Purkinje cell (primary cell): ENCODE measurements around the gene KRTAP10-9. TPM values are rescaled to one million over a fixed set of nuclear protein-coding genes. Genes with fewer than 3 reads are reported as not detected.

ENCODE experiments used
- polyA plus RNA-seq: library from polyadenylated mRNA; unstranded; fragments of >200 nt; fragmentation: Nextera tagmentation; gene quantifications from 2 replicates; pipeline ENCODE4 v1.2.1, GENCODE V29; 2014

The KRTAP10-9 gene, protein sequence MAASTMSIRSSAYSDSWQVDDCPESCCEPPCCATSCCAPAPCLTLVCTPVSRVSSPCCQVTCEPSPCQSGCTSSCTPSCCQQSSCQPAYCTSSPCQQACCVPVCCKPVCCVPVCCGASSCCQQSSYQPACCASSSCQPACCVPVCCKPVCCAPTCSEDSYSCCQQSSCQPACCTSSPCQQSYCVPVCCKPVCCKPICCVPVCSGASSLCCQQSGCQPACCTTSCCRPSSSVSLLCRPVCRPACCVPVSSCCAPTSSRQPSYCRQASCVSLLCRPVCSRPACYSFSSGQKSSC
- polyA plus RNA-seq, result not detected in 2 replicates

DNA sequence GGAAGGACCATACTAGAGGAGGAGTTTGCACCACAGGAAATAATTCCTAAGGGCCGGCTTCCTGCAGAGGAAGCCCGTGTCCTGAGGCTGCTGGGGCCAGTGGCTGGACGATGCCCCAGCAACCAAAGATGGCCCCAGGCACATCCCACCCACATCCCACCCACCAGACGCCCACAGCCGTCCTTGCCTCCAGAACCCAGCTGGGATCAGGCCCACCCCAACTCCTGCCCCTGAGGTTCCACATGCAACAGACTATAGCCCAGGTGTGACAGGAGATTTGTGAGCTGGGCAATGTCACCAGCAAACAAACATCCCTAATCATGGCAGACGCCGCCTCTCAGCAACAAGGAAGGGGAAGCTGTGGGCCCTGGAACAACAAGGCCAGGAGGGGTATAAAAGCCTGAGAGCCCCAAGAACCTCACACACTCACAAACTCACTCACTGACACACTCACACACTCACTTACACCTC lies at the start of gene KRTAP10-9:
TSS of gene KRTAP10-9 (plus strand) at position 421 of the 471 bp plus-strand sequence. CDS start 79 bp downstream, outside the sequence.

DNA sequence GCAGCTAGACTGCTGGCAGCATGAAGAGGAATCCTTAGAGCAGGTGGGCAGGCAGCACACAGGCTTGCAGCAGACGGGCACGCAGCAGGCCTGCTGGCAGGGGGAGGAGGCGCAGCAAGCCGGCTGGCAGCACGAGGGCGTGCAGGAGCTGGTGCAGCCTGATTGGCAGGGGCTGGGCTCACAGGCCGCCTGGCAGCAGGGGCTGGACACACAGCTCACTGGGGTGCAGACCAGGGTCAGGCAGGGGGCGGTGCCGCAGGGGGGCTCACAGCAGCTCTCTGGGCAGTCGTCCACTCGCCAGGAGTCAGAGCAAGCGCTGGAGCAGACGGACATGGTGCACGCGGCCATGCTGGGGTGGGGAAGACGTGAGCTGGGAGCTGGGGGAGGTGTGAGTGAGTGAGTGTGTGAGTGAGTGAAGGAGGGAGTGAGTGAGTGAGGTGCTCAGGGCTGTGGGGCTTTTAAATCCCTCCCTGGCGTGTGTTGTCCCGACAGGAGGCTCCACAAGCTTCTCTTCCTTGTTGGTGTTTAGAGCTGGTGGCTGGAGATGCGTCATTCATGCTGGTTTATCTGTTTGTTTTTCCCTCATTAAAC lies 46.6 kb upstream of the KRTAP10-9 start, which contains the start of gene KRTAP10-5:
TSS of gene KRTAP10-5 (minus strand) at position 374 of the 591 bp plus-strand sequence. CDS start at position 348, 26 bp downstream.

DNA sequence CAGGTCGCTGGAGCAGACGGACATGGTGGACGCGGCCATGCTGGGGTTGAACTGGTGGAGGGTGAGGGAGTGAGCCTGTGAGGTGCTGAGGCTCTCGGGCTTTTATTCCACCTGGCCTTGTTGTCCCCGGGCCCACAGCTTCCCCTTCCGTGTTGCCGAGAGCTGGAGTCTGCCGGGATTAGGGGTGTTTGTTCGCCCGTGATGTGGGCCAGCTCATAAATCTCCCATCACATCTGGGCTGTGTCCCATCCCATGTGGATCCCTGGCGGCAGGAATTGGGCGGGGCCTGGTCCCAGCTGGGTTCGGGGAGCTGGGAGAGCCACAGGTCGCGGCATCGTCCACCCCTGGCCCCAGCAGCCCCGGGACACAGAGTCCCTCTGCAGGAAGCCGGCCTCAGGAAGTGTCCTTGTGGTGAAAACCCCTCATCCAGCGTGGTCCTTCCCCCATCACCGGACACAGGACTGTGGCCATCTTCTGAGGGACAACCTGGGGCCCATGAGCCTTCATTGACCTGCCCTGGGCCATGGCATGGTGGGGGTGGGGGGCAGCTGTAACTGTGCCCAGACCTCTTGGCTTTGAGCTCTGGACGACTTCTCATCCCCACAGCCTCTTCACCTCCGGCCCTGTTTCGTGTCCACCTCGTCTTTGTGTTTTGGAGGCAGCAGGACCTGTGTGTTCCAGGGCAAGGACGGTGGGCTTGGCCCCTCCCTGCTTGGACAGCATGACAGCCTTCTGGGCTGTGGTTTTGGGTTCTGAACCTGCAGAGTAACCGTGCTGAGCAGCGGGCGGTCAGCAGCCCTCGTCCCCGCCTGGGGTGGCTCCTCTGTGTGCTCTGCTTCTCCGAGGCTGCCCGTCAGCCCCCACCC lies 34.2 kb upstream of the KRTAP10-9 start, which contains the start of gene KRTAP10-6:
TSS of gene KRTAP10-6 (minus strand) at position 60 of the 866 bp plus-strand sequence. CDS start at position 39, 21 bp downstream.

DNA sequence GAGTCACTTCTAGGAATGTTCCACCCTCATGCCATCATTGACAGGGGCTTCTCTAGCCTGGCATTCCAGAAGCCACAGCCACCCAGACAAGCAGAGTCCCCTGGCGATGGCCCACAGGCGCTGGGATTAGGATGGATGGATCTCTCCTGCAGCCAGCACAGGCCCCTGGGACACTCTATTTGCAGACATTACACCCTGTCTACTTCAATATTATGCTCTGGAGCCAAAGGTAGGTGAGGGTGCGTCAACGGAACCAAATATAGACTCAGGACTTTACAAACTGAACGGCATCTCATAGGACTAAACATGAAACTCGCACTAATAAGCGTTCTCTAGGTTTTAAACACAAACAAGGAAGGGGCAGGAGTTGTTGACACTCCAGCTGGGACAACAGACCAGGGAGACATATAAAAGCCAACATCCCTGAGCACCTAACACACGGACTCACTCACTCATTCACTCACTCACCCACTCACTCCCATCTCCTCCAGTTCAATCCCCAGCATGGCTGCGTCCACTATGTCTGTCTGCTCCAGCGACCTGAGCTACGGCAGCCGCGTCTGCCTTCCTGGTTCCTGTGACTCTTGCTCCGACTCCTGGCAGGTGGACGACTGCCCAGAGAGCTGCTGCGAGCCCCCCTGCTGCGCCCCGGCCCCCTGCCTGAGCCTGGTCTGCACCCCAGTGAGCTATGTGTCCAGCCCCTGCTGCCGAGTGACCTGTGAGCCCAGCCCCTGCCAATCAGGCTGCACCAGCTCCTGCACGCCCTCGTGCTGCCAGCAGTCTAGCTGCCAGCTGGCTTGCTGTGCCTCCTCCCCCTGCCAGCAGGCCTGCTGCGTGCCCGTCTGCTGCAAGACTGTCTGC lies 26.5 kb upstream of the KRTAP10-9 start, which contains the start of gene KRTAP10-7:
TSS of gene KRTAP10-7 (plus strand) at position 480 of the 861 bp plus-strand sequence. CDS start at position 505, 25 bp downstream.

DNA sequence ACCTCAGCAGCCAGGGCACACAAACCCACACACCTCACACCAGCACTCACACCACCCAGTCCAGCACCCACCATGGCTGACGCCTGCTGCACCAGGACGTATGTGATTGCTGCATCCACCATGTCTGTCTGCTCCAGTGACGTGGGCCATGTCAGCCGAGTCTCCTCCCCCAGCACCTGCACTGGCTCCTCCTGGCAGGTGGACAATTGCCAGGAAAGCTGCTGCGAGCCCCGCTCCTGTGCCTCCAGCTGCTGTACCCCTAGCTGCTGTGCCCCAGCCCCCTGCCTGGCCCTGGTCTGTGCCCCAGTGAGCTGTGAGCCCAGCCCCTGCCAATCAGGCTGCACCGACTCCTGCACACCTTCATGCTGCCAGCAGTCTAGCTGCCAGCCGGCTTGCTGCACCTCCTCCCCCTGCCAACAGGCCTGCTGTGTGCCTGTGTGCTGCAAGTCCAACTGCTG lies 14.8 kb upstream of the KRTAP10-9 start, which contains the start of gene KRTAP10-8:
TSS of gene KRTAP10-8 (plus strand) at position 51 of the 458 bp plus-strand sequence. CDS start at position 73, 22 bp downstream.

DNA sequence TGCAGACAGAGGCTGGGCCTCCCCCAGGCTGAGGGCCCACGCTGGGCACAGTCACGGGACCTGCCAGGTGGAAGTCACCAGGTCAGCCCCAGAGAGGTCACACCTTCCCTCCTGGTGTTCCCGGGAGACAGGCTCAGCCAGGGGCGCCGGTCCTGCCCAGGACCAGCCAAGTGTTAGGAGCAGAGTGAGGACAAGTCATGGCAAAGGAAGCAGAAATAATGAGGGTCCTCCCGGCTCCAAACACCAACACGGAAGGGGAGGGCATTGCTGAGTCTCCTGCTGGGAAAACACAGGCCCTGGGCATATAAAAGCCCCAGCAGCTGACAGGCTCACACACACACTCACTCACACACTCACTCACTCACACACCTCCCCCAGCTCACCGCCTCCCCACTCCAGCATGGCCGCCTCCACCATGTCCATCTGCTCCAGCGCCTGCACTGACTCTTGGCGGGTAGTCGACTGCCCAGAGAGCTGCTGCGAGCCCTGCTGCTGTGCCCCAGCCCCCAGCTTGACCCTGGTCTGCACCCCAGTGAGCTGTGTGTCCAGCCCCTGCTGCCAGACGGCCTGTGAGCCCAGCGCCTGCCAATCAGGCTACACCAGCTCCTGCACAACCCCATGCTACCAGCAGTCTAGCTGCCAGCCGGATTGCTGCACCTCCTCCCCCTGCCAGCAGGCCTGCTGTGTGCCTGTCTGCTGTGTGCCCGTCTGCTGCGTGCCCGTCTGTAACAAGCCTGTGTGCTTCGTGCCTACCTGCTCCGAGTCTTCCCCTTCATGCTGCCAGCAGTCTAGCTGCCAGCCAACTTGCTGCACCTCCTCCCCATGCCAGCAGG lies 10.3 kb downstream of the KRTAP10-9 start, which contains the start of gene KRTAP10-10:
TSS of gene KRTAP10-10 (plus strand) at position 339 of the 833 bp plus-strand sequence. CDS start at position 401, 62 bp downstream.

DNA sequence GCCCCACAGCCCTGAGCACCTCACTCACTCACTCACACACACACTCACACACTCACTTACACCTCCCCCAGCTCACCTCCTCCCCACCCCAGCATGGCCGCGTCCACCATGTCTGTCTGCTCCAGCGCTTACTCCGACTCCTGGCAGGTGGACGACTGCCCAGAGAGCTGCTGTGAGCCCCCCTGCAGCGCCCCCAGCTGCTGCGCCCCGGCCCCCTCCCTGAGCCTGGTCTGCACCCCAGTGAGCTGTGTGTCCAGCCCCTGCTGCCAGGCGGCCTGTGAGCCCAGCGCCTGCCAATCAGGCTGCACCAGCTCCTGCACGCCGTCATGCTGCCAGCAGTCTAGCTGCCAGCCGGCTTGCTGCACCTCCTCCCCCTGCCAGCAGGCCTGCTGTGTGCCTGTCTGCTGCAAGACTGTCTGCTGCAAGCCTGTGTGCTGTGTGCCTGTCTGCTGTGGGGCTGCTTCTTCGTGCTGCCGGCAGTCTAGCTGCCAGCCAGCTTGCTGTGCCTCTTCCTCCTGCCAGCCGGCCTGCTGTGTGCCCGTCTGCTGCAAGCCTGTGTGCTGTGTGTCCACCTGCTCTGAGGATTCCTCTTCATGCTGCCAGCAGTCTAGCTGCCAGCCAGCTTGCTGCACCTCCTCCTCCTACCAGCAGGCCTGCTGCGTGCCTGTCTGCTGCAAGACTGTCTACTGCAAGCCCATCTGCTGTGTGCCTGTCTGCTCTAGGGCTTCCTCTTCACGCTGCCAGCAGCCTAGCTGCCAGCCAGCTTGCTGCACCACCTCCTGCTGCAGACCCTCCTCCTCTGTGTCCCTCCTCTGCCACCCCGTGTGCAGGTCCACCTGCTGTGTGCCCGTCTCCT lies 19.7 kb downstream of the KRTAP10-9 start, which contains the start of gene KRTAP10-11:
TSS of gene KRTAP10-11 (plus strand) at position 49 of the 856 bp plus-strand sequence. CDS start at position 94, 45 bp downstream.

DNA sequence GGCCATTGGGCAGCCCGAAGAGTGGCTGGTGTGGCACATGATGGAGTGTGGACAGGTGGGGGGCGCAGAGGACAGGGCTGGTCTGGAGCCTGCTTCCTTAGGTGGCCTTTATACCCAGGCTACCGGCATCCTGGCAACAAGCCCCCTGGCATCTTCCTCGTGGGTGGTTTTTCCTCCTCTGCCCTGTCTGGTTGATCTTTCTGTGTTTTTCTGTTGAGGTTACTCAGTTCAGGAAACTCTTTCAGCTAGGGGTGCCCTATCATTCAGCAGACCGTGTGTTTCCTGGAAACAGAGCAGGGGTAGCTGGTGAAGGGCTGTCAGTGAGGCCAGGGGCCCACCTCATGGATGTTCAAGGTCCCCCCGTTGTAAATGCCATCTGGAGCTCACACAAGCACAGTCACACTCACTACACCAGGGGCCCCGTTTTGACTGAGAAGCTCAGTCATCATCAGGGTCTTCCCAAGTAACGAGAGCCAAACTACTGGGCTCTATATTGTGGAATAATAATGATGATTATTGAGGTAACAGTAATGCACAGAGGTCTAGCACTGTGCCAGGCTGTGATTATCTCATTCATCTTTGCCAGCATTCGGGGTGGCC lies 27.8 kb downstream of the KRTAP10-9 start, which contains the start of gene KRTAP12-4:
TSS of gene KRTAP12-4 (minus strand) at position 84 of the 600 bp plus-strand sequence. CDS start at position 39, 45 bp downstream.

DNA sequence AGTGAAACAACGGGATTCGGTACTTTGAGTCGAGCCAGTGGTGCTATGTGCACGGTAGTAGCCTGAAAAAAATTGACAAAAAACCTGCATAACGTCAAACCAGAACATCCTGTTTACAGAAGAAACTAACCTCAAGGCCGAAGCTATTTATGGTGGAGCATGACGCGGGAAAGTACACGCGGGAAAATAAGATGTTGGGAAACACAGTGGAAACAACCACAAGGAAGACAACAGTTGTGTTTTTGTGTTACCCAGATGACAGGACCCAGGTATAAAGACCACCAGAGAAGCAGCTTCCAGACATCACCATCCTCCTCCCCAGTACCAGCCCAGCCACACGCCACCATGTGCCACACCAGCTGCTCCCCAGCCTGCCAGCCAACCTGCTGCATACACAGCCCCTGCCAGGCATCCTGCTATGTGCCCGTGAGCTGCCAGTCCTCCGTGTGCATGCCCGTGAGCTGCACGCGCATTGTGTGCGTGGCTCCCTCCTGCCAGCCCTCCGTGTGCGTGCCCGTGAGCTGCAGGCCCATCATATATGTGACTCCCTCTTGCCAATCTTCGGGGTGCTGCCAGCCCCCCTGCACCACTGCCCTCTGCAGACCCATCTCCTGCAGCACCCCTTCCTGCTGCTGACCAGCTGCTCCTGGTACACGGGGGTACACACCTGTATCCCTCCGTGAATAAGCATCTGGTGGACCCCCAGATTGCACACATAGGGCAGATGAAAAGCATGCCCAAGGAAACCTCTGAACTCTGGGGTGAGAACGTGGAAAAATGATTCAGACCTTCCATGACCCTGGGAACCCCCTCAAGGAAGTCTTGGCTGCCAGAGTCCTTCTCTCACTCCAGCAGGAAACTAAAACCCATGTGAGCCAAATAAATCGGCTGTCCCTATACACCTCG lies 31.0 kb downstream of the KRTAP10-9 start, which contains the start of gene KRTAP12-3:
TSS of gene KRTAP12-3 (plus strand) at position 298 of the 906 bp plus-strand sequence. CDS start at position 346, 48 bp downstream.

DNA sequence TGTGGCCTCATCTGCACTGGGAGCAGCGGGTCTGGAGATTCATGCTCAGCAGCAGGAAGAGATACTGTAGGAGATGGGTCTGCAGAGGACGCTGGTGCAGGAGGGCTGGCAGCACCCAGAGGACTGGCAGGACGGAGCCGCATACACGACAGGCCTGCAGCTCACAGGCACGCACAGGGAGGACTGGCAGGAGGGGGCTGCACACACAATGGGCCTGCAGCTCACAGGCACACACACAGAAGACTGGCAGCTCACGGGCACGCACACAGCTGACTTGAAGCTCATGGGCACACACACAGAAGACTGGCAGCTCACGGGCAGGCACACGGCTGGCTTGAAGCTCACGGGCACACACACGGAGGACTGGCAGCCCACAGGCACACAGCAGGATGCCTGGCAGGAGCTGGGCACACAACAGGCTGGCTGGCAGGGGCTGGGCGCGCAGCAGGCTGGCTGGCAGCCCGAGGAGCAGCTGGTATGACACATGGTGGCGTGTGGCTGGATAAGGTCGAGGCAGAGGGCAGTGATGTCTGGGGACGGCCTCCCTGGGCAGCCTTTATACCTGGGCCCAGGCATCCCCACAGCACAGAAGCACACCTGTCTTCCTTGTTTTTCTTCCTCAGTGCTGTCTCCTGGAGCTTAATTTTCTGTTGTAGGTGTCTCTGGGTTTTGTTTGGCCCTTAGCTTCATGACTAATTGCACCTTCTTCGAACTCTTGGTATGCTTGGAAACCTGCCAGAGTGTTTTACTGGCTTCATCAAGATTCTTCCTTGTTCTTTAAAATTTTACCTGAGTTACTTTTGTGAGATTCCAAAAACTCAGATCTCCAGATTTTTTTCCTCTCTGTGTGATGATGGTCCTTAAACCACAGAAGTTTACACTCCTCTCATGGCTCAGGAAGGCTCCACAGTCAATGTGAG lies 39.8 kb downstream of the KRTAP10-9 start, which contains the start of gene KRTAP12-2:
TSS of gene KRTAP12-2 (minus strand) at position 527 of the 920 bp plus-strand sequence. CDS start at position 486, 41 bp downstream.

Other genes with a start within 250 kb of the KRTAP10-9 start
- not detected in 2 replicates for gene LRRC3, start 171.6 kb upstream of the KRTAP10-9 start, polyA plus RNA-seq
- gene KRTAP10-1, start 86.9 kb upstream of the KRTAP10-9 start, polyA plus RNA-seq, result not detected in 2 replicates
- not detected in 2 replicates for gene KRTAP10-2, start 75.6 kb upstream of the KRTAP10-9 start, polyA plus RNA-seq
- gene KRTAP10-3, start 68.3 kb upstream of the KRTAP10-9 start, polyA plus RNA-seq, result not detected in 2 replicates
- not detected in 2 replicates for gene KRTAP10-4, start 53.4 kb upstream of the KRTAP10-9 start, polyA plus RNA-seq
- not detected in 2 replicates for gene KRTAP10-5, start 46.5 kb upstream of the KRTAP10-9 start, polyA plus RNA-seq
- not detected in 2 replicates for gene KRTAP10-6, start 34.6 kb upstream of the KRTAP10-9 start, polyA plus RNA-seq
- not detected in 2 replicates for gene KRTAP10-7, start 26.5 kb upstream of the KRTAP10-9 start, polyA plus RNA-seq
- not detected in 2 replicates for gene KRTAP10-8, start 15.0 kb upstream of the KRTAP10-9 start, polyA plus RNA-seq
- not detected in 2 replicates for gene KRTAP10-10, start 10.3 kb downstream of the KRTAP10-9 start, polyA plus RNA-seq
- not detected in 2 replicates for gene KRTAP10-11, start 19.3 kb downstream of the KRTAP10-9 start, polyA plus RNA-seq
- gene KRTAP12-4, start 27.6 kb downstream of the KRTAP10-9 start, polyA plus RNA-seq, result not detected in 2 replicates
- gene KRTAP12-3, start 30.8 kb downstream of the KRTAP10-9 start, polyA plus RNA-seq, result not detected in 2 replicates
- gene KRTAP12-2, start 39.8 kb downstream of the KRTAP10-9 start, polyA plus RNA-seq, result not detected in 2 replicates
- gene KRTAP12-1, start 55.1 kb downstream of the KRTAP10-9 start, polyA plus RNA-seq, result not detected in 2 replicates
- not detected in 2 replicates for gene KRTAP10-12, start 70.1 kb downstream of the KRTAP10-9 start, polyA plus RNA-seq
- gene TSPEAR, start 84.5 kb downstream of the KRTAP10-9 start, polyA plus RNA-seq, result not detected in 2 replicates
- gene UBE2G2, start 174.7 kb downstream of the KRTAP10-9 start, polyA plus RNA-seq, result 18.6 and 38.5 TPM in 2 replicates
- 66.7 and 90.6 TPM in 2 replicates for gene SUMO3, start 191.0 kb downstream of the KRTAP10-9 start, polyA plus RNA-seq
- gene PTTG1IP, start 246.6 kb downstream of the KRTAP10-9 start, polyA plus RNA-seq, result 9.0 and 12.0 TPM in 2 replicates